Measurements from ENCODE around the gene COA4.
"Not testable (repeated sequence)": the region's sequence is repeated elsewhere in the genome, so short reads cannot be mapped to it uniquely, and the experiment has no call there.

DNA sequence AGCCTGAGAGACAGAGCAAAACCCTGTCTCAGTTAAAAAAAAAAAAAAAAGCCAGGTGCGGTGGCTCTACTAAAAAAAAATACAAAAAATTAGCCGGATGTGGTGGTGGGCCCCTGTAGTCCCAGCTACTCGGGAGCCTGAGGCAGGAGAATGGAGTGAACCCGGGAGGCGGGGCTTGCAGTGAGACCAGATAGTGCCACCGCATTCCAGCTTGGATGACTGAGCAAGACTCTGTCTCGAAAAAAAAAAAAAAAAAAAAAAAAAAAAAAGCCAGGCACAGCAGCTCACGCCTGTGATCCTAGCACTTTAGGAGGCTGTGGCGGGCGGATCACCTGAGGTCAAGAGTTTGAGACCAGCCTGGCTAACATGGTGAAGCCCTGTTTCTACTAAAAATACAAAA, 3.8 kb upstream of the COA4 start:
- TF ChIP-seq EZH2phosphoT487 (IDR thresholded peaks at IDR 0.05; ENCODE audit: low read depth), result not testable (repeated sequence)
- TF ChIP-seq, protein P1, sequence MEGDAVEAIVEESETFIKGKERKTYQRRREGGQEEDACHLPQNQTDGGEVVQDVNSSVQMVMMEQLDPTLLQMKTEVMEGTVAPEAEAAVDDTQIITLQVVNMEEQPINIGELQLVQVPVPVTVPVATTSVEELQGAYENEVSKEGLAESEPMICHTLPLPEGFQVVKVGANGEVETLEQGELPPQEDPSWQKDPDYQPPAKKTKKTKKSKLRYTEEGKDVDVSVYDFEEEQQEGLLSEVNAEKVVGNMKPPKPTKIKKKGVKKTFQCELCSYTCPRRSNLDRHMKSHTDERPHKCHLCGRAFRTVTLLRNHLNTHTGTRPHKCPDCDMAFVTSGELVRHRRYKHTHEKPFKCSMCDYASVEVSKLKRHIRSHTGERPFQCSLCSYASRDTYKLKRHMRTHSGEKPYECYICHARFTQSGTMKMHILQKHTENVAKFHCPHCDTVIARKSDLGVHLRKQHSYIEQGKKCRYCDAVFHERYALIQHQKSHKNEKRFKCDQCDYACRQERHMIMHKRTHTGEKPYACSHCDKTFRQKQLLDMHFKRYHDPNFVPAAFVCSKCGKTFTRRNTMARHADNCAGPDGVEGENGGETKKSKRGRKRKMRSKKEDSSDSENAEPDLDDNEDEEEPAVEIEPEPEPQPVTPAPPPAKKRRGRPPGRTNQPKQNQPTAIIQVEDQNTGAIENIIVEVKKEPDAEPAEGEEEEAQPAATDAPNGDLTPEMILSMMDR (IDR thresholded peaks at IDR 0.05; ENCODE audit: low read depth, low read length), result not testable (repeated sequence)

Data from OCI-LY3 (cell line).